GM21447 (cell line): ENCODE measurements around the gene SPRTN.

Source experiments
- ATAC-seq: cut with Tn5 transposase; IDR thresholded peaks from one replicate; pipeline ENCODE4 v1.9.1; 2021; ENCODE audit not compliant: unreplicated experiment

SPRTN gene, protein sequence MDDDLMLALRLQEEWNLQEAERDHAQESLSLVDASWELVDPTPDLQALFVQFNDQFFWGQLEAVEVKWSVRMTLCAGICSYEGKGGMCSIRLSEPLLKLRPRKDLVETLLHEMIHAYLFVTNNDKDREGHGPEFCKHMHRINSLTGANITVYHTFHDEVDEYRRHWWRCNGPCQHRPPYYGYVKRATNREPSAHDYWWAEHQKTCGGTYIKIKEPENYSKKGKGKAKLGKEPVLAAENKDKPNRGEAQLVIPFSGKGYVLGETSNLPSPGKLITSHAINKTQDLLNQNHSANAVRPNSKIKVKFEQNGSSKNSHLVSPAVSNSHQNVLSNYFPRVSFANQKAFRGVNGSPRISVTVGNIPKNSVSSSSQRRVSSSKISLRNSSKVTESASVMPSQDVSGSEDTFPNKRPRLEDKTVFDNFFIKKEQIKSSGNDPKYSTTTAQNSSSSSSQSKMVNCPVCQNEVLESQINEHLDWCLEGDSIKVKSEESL

DNA sequence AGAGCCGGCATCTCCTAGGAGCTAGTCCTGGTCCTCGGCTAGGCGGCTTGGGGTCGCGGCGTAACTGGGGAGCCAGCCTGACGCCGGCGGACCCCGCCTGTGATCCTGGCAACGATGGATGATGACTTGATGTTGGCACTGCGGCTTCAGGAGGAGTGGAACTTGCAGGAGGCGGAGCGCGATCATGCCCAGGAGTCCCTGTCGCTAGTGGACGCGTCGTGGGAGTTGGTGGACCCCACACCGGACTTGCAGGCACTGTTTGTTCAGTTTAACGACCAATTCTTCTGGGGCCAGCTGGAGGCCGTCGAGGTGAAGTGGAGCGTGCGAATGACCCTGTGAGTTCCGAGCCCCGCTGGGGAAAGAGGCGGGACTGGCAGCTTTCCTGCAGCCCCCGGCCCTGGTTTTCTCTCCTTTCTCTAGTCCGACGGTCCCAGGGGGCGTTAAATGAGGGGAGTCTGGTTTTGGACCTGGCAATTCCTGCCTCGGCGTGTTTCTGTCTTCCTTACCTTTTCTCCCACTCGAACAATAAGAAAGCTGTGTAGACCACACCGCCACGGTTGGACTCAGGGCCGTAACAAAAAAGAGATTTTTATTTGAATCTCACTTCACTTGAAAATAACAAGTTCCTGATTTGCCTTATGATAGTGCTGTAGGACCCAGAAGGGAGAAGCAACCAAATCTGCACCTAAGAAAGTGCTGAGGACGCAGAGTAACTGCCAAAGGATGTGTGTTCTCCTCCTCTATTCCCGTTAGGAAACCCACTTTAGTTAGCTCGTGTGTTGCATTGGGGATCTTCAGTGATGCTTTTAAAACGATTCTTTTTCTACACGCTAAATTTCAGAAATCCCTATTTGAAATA, at the start of gene SPRTN:
TSS of gene SPRTN (plus strand) at position 24 of the 859 bp plus-strand sequence. CDS start at position 115, 91 bp downstream.
- peak; percentile 12 for ATAC-seq

DNA sequence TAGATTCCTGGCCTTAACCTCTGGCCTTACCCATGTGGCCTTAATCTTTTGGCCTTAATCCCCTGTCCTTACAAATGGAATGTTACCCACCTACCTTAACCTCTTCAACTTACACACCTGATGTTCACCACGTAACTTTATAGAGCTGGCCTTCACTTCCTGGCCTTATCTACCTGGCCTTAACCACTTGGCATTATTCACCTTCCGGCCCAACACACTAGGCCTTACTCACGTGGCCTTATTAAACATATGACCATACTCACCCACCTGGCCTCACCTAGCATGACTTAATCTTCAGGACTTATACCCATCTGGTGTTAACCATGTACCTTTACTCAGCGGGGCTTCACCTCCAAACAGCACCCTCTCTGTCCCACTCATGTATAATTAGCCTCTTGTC, 42.2 kb upstream of the SPRTN start:
- ATAC-seq, result no peak

DNA sequence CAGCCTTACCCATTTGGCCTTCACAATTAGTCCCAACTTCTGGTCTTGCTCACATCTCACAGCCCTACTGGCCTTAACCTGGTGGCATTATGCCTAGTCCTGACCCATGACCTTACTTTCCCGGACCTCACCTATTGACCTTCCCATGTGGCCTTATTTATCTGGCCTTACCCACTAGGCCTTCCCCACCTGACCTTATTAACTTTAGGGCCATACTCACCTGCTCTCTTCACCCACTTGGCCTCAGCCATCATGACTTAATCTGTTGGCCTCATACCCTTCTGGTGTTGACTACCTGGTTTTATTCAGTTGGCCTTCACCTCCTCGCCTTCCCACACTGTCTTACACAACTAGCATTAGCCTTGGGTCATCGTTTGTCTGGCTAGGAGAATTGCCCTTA, 36.1 kb upstream of the SPRTN start:
- ATAC-seq, result no peak

DNA sequence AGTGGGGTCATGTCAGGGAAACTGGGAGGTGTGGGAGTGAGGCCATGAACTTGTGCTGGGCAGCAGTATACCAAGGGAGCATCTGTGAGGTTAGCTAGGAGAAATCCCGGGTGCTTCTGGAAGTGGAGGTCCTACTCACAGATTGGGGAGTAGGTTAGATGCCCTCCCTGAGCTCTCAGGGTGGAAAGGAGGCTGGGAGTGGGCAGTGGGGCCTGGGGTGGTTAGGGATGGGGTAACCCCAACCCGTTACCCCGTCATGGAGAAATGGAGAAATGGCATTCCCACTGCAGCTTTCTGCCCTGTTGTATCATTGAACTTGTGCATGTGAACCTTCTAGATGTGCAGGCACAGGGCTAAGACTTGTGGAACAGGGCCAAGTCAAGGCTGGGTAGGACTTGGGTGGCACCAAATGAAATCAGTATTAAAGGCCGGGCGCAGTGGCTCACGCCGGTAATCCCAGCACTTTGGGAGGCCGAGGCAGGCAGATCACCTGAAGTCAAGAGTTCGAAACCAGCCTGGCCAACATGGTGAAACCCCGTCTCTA, 27.6 kb upstream of the SPRTN start:
- ATAC-seq, result no peak

DNA sequence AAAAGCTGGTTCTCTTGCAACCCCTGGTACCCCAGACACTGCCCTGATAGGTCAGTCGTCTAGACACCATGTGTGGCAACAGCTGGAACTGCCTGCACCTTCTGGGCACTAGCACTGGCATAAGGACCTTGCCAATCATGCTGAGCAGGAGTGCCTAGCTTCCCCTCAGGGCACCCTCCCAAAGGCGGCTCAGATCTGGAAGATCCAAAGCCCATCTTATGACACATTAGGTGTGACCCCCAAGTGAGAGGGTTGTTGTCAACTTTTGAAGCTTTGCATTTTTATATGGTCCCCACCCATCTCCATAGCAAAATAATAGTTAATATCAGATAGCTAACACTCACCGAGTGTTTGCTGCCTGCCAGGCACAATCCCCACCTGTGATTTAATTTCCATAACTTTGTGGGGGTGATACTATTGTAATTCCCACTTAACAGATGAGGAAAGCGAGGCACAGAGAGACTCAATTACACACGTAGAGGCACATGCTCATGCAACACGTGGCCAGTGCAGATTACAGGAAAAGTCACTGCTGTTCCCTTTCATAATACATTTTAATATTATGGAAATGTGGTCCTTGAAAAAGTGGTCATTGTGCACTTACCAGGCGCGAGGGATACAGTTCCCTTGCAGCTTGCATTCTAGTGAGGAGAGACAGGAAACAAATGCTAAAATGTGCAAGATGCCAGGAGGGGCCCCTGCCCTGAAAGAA, 26.2 kb upstream of the SPRTN start:
- no peak for ATAC-seq

DNA sequence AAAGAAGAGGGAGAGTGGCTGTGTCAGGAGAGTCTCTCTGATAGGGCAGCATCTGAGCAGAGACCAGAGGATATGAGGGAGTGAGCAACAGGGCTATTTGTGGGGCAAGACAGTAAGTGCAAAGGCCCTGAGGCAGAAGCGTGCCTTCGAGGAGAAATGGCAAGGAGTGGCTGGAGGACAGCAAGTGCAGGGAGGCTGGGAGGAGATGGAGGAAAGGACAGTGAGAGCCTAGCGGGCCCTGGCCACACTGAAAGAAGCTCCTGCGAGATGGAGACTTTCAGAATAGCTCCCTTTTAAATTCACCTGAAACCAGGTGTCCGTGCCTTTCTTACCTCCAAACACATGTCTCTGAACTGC, 25.7 kb upstream of the SPRTN start:
- ATAC-seq, result no peak

DNA sequence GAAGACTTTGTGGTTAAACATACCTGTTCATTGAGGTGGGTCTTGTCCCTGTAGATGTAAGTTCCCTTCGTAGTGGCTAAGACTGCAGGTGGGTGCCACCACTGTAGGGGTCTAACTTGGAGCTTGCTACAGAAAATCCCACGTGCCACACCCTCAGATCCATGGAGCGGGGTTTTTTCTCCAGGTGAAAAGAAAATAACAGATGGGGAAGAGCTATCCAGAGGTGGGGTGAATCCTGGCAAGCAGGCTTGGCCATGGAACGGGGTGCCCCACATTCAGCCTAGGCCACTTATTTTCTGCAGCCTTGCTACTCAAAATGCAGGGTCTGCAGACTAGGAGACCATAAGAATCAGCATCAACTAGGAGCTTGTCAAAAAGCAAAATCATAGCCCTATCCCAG, 24.4 kb upstream of the SPRTN start:
- no peak for ATAC-seq

DNA sequence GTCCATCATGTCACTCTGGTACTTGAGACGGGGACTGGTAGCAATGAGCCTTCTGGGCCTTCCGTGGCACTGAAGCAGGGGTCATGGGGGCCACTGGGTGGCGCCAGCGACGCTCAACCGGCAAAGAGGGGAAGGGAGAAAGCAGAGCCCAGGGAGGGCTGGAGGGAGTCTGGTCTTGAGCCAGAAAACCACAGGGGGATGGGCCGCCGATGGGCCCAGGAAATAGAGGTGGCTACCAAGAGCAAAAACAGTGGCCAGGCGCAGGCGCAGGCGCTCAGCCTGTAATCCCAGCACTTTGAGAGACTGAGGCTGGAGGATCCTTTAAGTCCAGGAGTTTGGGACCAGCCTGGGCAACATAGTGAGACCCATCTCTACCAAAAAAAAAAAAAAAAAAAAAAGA, 22.2 kb upstream of the SPRTN start:
- ATAC-seq, result peak; percentile 73

DNA sequence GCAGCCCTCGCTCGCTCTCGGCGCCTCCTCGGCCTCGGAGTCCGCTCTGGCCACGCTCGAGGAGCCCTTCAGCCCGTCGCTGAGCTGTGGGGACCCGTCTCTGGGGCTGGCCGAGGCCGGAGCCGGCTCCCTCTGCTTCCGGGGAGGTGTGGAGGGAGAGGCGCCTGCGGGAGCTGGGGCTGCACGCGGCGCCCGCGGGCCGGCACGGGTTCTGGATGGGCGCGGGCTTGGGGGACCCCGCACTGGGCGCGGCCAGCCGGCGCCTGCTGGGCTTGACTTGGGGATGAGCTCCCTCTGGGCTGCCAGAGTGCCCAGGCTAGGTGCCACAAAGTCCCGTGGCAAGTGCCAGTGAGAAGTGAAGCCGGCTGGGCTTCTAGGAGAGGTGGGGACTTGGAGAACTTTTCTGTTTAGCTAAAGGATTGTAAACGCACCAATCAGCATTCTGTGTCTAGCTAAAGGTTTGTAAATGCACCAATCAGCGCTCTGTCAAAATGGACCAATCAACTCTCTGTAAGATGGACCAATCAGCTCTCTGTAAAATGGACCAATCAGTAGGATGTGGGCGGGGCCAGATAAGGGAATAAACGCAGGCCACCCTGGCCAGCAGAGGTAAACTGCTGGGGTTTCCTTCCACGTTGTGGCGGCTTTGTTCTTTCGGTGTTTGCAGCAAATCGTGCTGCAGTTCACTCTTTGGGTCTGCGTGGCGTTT, 20.6 kb upstream of the SPRTN start:
- ATAC-seq, result no peak

DNA sequence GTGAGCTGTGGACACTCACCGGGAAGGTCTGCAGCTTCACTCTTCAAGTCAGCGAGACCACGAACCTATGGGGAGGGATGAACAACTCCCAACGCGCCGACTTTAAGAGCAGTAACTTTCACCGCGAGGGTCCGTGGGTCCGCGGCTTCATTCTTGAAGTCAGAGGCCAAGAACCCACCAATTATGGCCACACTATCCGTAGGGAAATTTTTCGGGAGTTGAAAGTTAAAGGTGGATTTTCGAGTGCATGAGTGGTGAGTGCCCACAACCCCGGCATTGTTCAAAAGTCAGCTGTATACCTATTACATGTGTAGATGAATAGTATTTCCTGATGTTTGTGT, 20.1 kb upstream of the SPRTN start:
- no peak for ATAC-seq

DNA sequence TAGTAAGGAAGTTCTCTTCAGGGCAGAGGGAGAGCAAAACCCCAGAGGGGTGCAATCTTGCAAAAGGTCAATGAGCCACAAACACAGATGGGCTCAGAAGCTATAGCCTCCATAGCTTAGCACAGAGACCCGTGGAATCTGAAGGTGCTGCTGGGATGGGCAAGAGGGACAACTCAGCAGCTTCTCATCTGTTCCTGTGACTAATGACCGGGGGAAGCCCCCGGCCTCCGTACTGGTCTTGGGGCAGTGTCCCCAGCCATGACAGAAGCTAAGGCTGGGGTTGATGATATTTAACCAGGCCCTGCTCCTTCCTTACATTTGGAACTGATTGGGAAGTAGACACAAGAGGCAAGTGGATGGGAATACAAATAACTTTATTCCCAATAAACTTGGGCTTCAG, 19.5 kb upstream of the SPRTN start:
- ATAC-seq, result no peak

DNA sequence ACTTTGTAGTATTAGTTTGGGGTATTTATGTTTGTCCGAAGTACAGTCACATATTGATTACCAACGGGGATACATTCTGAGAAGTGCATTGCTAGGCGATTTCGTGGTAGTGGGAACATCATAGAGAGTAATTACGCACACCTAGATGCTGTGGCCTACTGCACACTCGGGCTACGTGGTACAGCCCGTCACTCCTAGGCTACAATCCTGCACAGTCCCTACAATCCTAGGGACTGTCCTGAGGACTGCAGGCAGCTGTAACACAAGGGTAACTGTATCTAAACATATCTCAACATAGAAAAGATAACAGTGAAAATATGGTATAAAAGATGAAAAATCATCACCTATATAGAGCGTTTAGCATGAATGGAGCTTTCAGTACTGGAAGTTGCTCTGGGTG, 19.0 kb upstream of the SPRTN start:
- ATAC-seq, result no peak

DNA sequence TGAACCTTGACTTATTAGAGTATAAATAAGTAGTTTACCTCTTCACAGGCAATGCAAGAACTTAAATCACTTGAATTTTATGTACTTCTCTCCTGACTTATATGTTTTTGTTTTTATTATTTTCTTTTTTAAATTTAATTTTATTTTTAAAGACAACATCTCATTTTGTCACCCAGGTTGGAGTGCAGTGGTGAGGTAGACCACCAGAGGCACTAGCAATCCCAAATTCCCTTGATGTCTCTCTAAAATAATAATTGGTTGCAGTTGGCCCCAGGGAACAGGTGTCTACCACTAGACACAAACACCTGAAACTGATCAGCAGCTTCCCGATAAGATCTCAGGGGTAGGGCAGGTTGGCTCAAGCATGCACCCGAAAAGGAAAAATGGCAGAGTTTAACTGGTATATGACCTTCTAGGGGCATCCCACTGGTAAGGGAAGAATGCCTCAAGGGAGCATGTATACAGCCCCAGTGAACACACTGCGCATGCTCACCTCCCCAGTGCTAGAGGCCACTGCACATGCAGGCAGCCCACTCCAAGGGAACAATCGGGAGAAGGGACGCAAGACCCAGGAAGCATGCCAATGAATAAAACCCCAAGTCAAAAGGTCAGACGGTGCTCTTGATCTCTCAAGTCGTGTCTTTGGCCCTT, 15.1 kb upstream of the SPRTN start:
- ATAC-seq, result no peak

DNA sequence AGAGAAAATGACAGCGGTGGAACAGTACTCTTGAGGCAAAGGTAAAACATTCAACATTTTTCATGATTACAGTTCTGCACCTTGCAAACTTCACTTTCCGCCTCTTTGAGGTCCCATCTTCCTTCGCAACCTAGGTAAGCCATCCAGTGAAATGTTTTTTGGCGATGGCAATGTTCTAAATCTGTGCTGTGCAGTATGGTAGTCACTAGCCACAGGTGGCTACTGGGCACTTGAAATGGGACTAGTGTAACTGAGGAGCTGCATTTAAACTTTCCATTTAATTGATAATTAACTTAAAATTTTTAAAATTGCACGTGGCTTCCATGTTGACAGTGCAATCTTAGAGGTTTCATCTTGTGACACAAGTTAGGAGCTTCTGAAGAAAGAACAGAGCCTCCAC, 13.4 kb upstream of the SPRTN start:
- no peak for ATAC-seq

DNA sequence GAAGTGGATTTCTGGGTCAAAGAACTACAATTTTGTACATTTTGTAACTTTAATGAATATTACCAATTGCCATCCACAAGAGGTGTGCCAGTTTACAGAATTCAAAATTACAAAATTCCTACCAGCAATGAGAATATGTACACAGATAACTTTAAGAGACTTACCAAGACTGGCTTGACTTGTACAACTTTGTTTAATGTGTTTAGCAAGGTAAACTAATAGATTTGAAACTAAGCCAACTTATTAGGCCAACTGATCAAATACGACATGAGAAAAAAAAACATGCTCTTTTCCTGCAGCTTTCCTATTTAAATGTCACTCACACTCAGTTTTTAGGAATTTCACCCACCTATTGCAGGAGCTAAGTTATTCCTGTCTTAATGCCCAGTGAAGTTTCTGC, 11.8 kb upstream of the SPRTN start:
- ATAC-seq, result no peak

DNA sequence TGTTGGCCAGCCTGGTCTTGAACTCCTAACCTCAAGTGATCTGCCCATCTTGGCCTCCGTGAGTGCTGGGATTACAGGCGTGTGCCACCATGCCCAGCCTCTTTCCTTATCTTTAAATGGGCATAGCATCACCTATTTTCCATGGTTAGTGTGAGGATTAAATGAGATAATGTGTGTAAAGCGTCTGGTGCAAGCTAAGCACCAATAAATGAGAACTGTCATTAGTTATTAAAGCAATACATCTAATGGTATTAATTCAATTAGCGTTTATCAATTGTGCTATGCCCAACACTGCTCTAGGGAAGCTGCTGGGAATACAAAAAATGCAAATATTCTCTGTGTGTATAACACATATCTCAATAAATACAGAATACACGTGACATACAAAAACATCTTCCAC, 10.5 kb upstream of the SPRTN start:
- no peak for ATAC-seq

DNA sequence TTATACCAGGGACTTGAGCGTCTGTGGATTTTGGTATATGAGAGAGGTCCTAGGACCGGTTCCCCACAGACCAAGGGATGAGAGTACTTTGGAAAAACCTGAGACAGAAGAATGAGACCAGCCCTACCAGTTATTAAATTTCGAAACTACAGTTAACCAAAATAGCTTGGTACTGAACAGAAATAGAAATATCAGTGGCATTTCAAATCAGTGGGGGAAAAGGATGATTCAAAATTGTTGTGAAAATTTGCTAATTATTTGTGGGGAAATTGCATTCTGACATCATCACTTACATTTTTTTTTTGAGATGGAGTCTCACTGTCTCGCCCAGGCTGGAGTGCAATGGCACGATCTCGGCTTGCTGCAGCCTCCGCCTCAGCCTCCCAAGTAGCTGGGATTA, 8.6 kb upstream of the SPRTN start:
- no peak for ATAC-seq

DNA sequence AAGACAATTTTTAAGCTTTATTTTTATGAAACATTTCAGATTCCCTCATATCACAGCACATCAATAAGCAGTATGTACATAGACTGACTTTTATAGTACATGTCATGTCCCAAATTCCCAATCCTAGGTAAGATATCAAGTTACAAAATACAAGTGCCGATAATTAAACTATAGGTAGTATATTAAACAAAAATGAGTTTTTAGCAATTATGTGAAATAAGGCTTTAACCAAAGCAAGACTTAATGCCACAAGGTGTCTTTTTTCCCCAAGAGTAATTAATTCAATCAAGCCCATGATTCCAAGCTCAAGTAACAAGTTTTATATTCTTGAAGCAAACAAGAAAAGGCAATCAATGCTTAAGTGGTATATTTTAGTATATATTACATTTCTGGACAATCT, 5.3 kb upstream of the SPRTN start:
- ATAC-seq, result no peak

DNA sequence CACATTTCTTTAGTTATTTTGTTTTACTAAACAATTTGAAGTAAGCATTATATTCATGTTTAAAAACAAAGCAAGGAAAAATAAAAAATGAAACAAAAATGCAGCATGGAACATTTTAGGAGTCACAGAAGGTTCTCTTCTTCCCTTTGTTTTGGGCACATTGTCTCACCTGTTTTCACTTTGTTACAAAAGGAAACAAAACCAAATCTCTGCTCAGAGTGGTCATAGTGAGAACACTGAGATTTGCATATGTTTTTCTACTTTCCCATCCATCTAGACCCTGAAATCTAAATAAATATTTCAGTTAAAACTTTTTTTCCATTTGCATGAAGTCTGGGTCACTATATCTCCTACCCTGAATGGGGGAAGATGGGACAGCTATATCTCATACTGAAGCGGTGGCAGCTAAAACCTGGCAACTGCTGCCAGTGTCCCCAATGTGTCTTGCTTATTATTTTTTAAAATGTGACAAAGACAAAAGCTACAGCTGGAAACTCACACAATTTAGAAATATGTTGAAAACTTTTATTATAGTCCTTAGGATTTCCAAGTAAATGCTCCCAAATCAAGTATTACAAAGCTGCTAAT, 3.9 kb upstream of the SPRTN start:
- ATAC-seq, result no peak

DNA sequence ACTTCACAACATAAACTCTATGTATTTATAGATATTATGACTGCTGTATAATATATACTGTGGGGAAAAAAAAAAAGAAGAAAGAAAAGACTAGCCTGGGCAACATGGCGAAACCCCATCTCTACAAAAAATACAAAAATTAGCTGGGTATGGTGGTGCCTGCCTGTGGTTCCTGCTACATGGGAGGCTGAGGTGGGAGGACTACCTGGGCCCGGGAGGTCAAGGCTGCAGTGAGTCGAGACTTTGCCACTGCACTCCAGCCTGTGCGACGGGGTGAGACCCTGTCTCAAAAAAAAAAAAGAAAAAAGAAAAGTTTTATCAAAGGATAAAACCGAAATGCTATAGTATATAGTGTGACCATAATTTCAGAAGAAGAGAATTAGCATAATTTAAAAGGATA, 3.1 kb upstream of the SPRTN start:
- ATAC-seq, result no peak
